Stimulated activated CD4-positive, alpha-beta T cell treated with anti-CD3 and anti-CD28 coated beads, Interleukin-4, amount 100 ng/mL, for 24 hours (primary cell): ENCODE results near the gene RCOR1.
"Not testable (repeated sequence)": the region's sequence is repeated elsewhere in the genome, so short reads cannot be mapped to it uniquely, and the experiment has no call there.

Experiments used
- DNase-seq: peaks from one replicate; pipeline ENCODE4 v3.0.0-alpha.2; 2020

The RCOR1 gene

DNA sequence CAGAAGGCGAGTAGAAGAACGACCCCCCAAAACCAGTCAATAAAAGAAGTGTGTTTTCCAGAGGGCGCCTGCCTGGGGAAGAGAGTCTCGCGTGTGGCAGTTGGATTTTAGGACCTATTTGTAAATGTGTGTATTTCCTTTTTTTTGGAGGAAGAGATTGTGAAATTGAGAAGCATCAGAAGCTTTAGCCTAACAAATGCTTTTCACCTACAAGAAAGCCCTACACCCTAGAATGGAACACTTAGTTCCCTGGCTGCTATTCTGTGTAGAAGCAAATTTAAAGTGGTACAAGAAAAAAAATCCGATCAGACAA is 1.3 kb downstream of the RCOR1 start:
- no peak for DNase-seq

- DNase-seq = peak; percentile 69
Observed at GRCh38 chr14:102594514-102595175, 2.2 kb downstream of the RCOR1 start.

- no peak for DNase-seq
Observed at GRCh38 chr14:102601378-102601925, 9.0 kb downstream of the RCOR1 start.

DNA sequence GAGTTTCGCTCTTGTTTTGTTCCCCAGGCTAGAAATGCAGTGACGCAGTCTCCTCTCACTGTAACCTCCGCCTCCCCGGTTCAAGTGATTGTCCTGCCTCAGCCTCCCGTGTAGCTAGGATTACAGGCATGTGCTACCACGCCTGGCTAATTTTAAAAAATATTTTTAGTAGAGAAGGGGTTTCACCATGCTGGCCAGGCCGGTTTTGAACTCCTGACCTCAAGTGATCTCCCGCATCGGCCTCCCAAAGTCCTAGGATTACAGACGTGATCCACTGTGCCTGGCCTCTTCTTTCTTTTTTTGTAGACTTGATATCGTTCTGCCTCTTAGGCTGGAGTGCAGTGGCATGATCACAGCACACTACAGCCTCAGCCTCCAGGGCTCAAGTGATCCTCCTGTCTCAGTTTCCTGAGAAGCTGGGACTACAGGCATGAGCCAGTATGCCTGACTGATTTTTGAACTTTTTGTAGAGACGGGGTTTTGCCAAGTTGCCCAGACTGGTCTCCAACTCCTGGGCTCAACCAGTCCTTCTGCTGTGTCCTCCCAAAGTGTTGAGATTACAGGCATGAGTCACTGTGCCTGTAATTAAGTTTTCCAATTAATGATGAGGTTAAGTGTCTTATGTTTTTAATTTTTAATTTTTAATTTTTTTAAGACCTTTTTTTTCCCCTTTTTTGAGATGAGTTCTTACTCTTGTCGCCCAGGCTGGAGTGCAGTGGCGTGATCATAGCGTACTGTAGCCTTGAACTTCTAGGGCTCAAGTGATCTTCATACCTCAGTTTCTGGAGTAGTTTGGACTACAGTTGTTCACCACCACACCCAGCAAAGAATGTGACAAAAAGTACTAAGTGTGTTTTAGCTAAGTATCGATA is 10.2 kb downstream of the RCOR1 start:
- no peak for DNase-seq

- no peak for DNase-seq
Observed at GRCh38 chr14:102603293-102603907, 11.0 kb downstream of the RCOR1 start.

GRCh38 chr14:102604183-102604582 is 11.7 kb downstream of the RCOR1 start:
- DNase-seq = no peak

DNA sequence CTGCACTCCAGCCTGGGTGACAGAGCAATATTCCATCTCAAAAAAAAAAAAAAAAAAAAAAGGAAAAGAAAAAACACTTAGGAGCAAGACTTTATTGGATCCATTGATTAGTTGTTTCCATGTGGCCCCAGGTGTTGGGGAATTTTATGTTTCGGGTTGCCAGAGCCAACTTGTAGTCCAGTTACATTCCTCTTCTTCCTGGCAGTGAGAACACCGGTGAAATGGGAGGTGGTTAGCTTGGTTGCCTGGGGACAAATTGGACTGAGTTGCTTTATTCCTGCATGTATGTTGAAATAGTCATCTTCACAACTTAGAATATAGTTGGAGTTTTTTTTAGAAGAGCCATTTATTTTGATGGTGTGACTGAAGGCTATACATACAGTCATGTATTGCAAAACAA is 12.6 kb downstream of the RCOR1 start:
- DNase-seq = no peak

GRCh38 chr14:102606296-102606695 is 13.8 kb downstream of the RCOR1 start:
- no peak for DNase-seq

- DNase-seq = no peak
Observed at GRCh38 chr14:102608064-102608446, 15.6 kb downstream of the RCOR1 start.

- no peak for DNase-seq
Observed at GRCh38 chr14:102610968-102611811, 18.7 kb downstream of the RCOR1 start.

- DNase-seq = no peak
Observed at GRCh38 chr14:102616318-102616717, 23.9 kb downstream of the RCOR1 start.

- DNase-seq = no peak
Observed at GRCh38 chr14:102616799-102617198, 24.4 kb downstream of the RCOR1 start.

GRCh38 chr14:102619012-102619411 is 26.6 kb downstream of the RCOR1 start:
- not testable (repeated sequence) for DNase-seq

GRCh38 chr14:102620413-102620812 is 28.0 kb downstream of the RCOR1 start:
- no peak for DNase-seq

- peak; percentile 12 for DNase-seq
Observed at GRCh38 chr14:102622262-102622885, 29.9 kb downstream of the RCOR1 start.

DNA sequence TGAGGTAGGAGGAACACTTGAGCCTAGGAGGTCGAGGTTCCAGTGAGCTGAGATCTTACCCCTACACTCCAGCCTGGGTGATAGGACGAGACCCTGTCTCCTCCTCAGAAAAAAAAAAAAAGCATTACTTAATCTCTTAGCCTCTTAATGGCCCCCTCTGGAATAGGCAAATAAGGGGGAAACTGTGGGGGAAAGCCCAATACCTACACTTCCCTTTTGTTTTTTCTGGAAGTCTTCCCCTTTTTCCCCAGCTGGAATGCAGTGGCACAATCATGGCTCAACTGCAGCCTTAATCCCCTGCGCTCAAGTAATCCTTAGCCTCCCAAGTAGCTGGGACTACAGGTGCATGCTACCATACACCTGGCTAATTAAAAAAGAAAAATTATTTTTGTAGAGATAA is 32.2 kb downstream of the RCOR1 start:
- no peak for DNase-seq

- no peak for DNase-seq
Observed at GRCh38 chr14:102625564-102626296, 33.3 kb downstream of the RCOR1 start.

GRCh38 chr14:102626530-102626929 is 34.1 kb downstream of the RCOR1 start:
- DNase-seq = no peak

DNA sequence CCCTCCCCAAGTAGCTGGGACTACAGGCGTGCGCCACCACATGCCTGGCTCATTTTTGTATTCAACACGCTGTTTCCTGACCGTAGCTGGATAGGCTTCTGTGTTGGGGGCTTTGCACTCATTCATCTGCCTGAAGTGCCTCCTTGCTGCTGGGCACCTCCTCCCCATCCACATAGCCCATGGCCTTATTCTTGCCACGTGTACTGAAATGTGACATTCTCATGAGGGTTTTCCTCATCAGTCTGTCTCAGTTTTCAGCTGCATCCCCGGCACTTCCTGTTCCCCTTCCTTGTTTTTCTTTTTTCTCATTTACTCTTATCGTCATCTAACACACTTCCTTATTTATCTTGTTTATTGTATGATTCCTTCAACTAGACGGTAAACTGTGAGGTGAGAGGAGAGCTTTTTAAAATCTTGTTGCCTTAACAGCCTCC is 36.6 kb downstream of the RCOR1 start:
- no peak for DNase-seq

- DNase-seq = no peak
Observed at GRCh38 chr14:102629808-102630350, 37.4 kb downstream of the RCOR1 start.

- DNase-seq = no peak
Observed at GRCh38 chr14:102630405-102630804, 38.0 kb downstream of the RCOR1 start.
